SK-N-SH (cell line): ENCODE data around the gene TRIM46. TPM values are rescaled to one million over a fixed set of nuclear protein-coding genes. Genes with fewer than 3 reads are reported as not detected.
A peak's percentile ranks its signal among the peaks of the same experiment; 100 is the strongest.
"Not testable (repeated sequence)": the region's sequence is repeated elsewhere in the genome, so short reads cannot be mapped to it uniquely, and the experiment has no call there.

Source experiments
- CTCF ChIA-PET: fragments of 300-600, 350-600 bp; formaldehyde crosslinking; extraction: SDS; loops from one replicate; lab custom pipeline; 2021; lab: Yijun Ruan, JAX
- POLR2A ChIA-PET: fragments of 350-600 bp; sonication (Branson Sonifier 250); formaldehyde crosslinking; extraction: SDS; loops from one replicate; lab custom pipeline; 2020; ENCODE audit warnings: antibody characterized with exemption, inconsistent platforms; lab: Yijun Ruan, JAX
- DNase-seq: peaks from one replicate; pipeline ENCODE4 v3.0.0; 2012
- H2AFZ ChIP-seq: fragments of 200-600 bp; sonication (generic); 2 replicates; pipeline ENCODE4 v1.8.1; 2016; ENCODE audit warnings: antibody characterized with exemption, mild to moderate bottlenecking, low read depth
- H3F3A ChIP-seq: fragments of 200-600 bp; sonication (generic); replicated peaks from 2 replicates; pipeline ENCODE3; 2016; ENCODE audit warnings: antibody characterized with exemption, mild to moderate bottlenecking; ENCODE audit not compliant: insufficient read depth
- H3K27ac ChIP-seq, 2 experiments: fragments of 200-500 bp in 1 of 2; fragments of 200-600 bp in 1 of 2; sonication (Bioruptor generic) in 1 of 2; sonication (generic), shearing (Covaris generic) in 1 of 2; 2 replicates each; pipeline versions ENCODE4 v1.5.1 to v1.6.1; 2014 to 2016; ENCODE audit warnings: low read depth in 2 of 2, inconsistent platforms in 1 of 2, low read length in 1 of 2, mild to moderate bottlenecking in 1 of 2, mixed read lengths in 1 of 2
- H3K27me3 ChIP-seq: fragments of 200-600 bp; sonication (generic), shearing (Covaris generic); 2 replicates; pipeline ENCODE4 v1.6.1; 2016; ENCODE audit warnings: mixed run types; ENCODE audit not compliant: insufficient read depth
- H3K36me3 ChIP-seq, 2 experiments: fragments of 200-500 bp in 1 of 2; fragments of 200-600 bp in 1 of 2; sonication (Bioruptor generic) in 1 of 2; sonication (generic) in 1 of 2; replicated peaks in 1 of 2; 2 replicates each; pipeline versions ENCODE3 to v1.5.1; 2014 to 2016; ENCODE audit warnings: low read length in 1 of 2, mild to moderate bottlenecking in 1 of 2; ENCODE audit not compliant: insufficient read depth in 2 of 2, control insufficient read depth in 1 of 2
- H3K4me1 ChIP-seq, 2 experiments: fragments of 200-500 bp in 1 of 2; fragments of 200-600 bp in 1 of 2; sonication (Bioruptor generic) in 1 of 2; sonication (generic), shearing (Covaris generic) in 1 of 2; 2 replicates each; pipeline versions ENCODE4 v1.5.1 to v1.6.1; 2014 to 2016; ENCODE audit warnings: low read depth in 1 of 2, low read length in 1 of 2, mixed run types in 1 of 2; ENCODE audit not compliant: insufficient read depth in 2 of 2, control insufficient read depth in 1 of 2
- H3K4me2 ChIP-seq: fragments of 200-600 bp; sonication (generic), shearing (Covaris generic); 2 replicates; pipeline ENCODE4 v1.6.1; 2017; ENCODE audit warnings: mixed run types
- H3K4me3 ChIP-seq, 2 experiments: fragments of 200-500 bp in 1 of 2; fragments of 200-600 bp in 1 of 2; sonication (Bioruptor generic) in 1 of 2; sonication (generic), shearing (Covaris generic) in 1 of 2; 2 replicates each; pipeline versions ENCODE4 v1.5.1 to v1.8.1; 2014 to 2016; ENCODE audit warnings: low read depth in 2 of 2, inconsistent platforms in 1 of 2, low read length in 1 of 2, mild to moderate bottlenecking in 1 of 2, mixed read lengths in 1 of 2, moderate library complexity in 1 of 2
- H3K79me2 ChIP-seq: fragments of 200-600 bp; sonication (generic); 2 replicates; pipeline ENCODE4 v1.8.1; 2017; ENCODE audit warnings: mild to moderate bottlenecking; ENCODE audit not compliant: insufficient read depth
- H3K9ac ChIP-seq: fragments of 200-600 bp; sonication (generic); 2 replicates; pipeline ENCODE4 v1.6.1; 2017; ENCODE audit warnings: mixed run types
- H3K9me2 ChIP-seq: fragments of 200-600 bp; sonication (generic); 2 replicates; pipeline ENCODE4 v1.6.1; 2017; ENCODE audit warnings: mixed run types
- H3K9me3 ChIP-seq: fragments of 200-600 bp; sonication (generic); 2 replicates; pipeline ENCODE4 v1.6.1; 2017; ENCODE audit warnings: mixed run types, mild to moderate bottlenecking, moderate library complexity
- H4K20me1 ChIP-seq: fragments of 200-600 bp; sonication (generic); 2 replicates; pipeline ENCODE4 v1.6.1; 2017; ENCODE audit warnings: mild to moderate bottlenecking, mixed run types; ENCODE audit not compliant: insufficient read depth
- CHD2 ChIP-seq: fragments of 150-350 bp; IDR thresholded peaks from 2 replicates; pipeline ENCODE4 v1.6.1; 2018; ENCODE audit warnings: low read length; ENCODE audit not compliant: partially characterized antibody
- ELF1 ChIP-seq: IDR thresholded peaks from 2 replicates; pipeline ENCODE4 v1.4.0; 2012
- GATA2 ChIP-seq: sonication (generic); formaldehyde crosslinking; IDR thresholded peaks from 2 replicates; pipeline ENCODE4 v1.5.0; 2020; ENCODE audit warnings: mild to moderate bottlenecking, missing genetic modification reagents
- JUND ChIP-seq: IDR thresholded peaks from 2 replicates; pipeline ENCODE4 v1.4.0; 2012
- NFIC ChIP-seq: IDR thresholded peaks from 2 replicates; pipeline ENCODE4 v1.4.0; 2012; ENCODE audit warnings: borderline replicate concordance
- POLR2AphosphoS5 ChIP-seq: IDR thresholded peaks from 2 replicates; pipeline ENCODE4 v1.6.1; 2012; ENCODE audit warnings: low read depth, low read length
- RAD21 ChIP-seq: IDR thresholded peaks from 2 replicates; pipeline ENCODE4 v1.6.1; 2012; ENCODE audit warnings: mild to moderate bottlenecking, low read length
- RCOR1 ChIP-seq: fragments of 150-350 bp; IDR thresholded peaks from 2 replicates; pipeline ENCODE4 v1.6.1; 2017; ENCODE audit warnings: antibody characterized with exemption, low read length
- RFX5 ChIP-seq: IDR thresholded peaks from 2 replicates; pipeline ENCODE4 v1.6.1; 2012; ENCODE audit warnings: mild to moderate bottlenecking, improper control_type of control experiment, low read length
- SIN3A ChIP-seq: IDR thresholded peaks from 2 replicates; pipeline ENCODE4 v1.6.1; 2012; ENCODE audit warnings: low read depth, mild to moderate bottlenecking, low read length, moderate library complexity, borderline replicate concordance
- SMC3 ChIP-seq: IDR thresholded peaks from 2 replicates; pipeline ENCODE4 v1.6.1; 2012; ENCODE audit warnings: low read depth, low read length, improper control_type of control experiment
- TEAD4 ChIP-seq: IDR thresholded peaks from 2 replicates; pipeline ENCODE4 v1.4.0; 2012; ENCODE audit warnings: mild to moderate bottlenecking, borderline replicate concordance; ENCODE audit not compliant: insufficient read depth
- WGBS: methylation state at CpG from one replicate; pipeline ENCODE4 v1.1.6; 2017; ENCODE audit warnings: low lambda C conversion rate; 5-methylcytosine and 5-hydroxymethylcytosine counted together
- polyA plus RNA-seq, 3 experiments: library from polyadenylated mRNA; depleted of rRNA; stranded (reverse); fragments of >200 nt; gene quantifications; 2 replicates each; pipeline ENCODE4 v1.2.3, GENCODE V29; 2012
- TF ChIP-seq, protein P1 (sequence below): fragments of 150-350 bp; IDR thresholded peaks from 2 replicates; pipeline ENCODE4 v1.6.1; 2017; ENCODE audit warnings: antibody characterized with exemption, low read length, low read depth, borderline replicate concordance

TRIM46 gene
- polyA plus RNA-seq, 1 of the 3 experiments (the other 2 are of a cell fraction), result 12.7 TPM

DNA sequence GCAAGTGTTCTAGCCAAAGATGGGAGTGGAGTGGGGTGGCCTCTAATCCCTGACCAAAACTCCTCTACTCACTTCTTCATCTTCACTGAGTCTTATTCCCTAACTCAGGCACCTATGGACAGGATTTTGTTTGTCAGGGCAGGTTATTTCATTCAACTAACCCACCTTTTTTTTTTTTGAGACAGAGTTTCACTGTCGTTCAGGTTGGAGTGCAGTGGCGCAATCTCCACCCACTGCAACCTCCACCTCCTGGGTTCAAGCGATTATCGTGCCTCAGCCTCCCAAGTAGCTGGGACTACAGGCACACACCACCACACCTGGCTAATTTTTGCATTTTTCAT, 5.6 kb upstream of the TRIM46 start:
- not testable (repeated sequence) for H3K4me2 ChIP-seq
- WGBS, result 48% methylated on average over 4 of the region's 4 CpGs

DNA sequence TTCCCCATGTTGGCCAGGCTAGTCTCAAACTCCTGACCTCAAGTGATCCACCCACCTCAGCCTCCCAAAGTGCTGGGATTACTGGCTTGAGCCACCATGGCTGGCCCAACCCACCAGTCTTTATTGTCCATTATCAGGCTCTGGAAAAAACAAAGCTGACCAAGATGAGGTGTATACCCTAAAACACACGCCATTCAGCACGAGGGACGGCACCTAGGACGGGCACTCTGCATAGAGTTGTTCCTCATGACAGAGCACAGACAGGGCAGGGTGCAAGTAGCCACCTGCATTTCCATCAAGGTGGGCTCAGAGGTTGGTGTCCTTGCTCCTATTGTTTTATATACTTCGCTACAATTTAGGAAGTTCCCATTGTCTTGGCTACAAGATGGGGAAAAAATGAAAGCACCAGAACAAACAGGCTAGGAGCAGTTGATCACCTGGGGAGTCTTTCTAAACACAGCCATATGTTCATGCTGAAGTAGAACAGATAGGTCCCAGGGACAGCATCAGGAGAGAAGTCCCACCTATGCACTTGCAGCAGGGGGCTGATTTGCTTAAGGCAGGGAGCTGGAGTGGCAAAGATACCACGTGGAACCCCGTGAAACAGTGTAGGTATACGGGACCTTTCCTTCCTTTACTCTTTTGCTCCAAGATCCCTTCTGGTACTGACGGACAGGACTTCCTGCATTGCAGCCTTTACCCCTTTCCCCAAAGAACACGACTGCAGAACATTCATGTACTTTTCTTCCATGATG, 5.0 kb upstream of the TRIM46 start:
- Histone ChIP-seq H3K9me3 (no peaks in the 10 kb centered on the region), H3K4me2 (no peak overlapping the region), H3K27me3 (no peaks in the 10 kb centered on the region), H3K4me3 (no peak overlapping the region), H3K36me3 (peaks cover 16% of the 10 kb centered on the region in 2 experiments), H3F3A (peaks cover 36% of the 10 kb centered on the region), H3K9ac (no peak overlapping the region), H3K9me2 (no peaks in the 10 kb centered on the region), H3K79me2 (peaks cover 29% of the 10 kb centered on the region), H2AFZ (no peak overlapping the region), H4K20me1 (no peaks in the 10 kb centered on the region), H3K4me1 (peaks cover 0 to 16% of the 10 kb centered on the region in 2 experiments; a peak in 3 of 4 replicates), H3K27ac (no peak overlapping the region)
- no peak for DNase-seq
- CTCF ChIA-PET, result interaction anchor here (1.0 to 14.8 kb wide), 34 partner anchors 9 to 157 kb away, joined by 3 to 496 read pairs (median 6); partner anchors contain the start of genes ADAM15, DPM3, EFNA1 and SLC50A1
- TF ChIP-seq NFIC (no peak), RAD21 (no peak), SIN3A (no peak), ELF1 (no peak), CHD2 (no peak), JUND (no peak), GATA2 (CRISPR knock-in tag) (no peak), RCOR1 (no peak), POLR2AphosphoS5 (no peak), TEAD4 (no peak), RFX5 (no peak), SMC3 (no peak)
- TF ChIP-seq, protein P1, sequence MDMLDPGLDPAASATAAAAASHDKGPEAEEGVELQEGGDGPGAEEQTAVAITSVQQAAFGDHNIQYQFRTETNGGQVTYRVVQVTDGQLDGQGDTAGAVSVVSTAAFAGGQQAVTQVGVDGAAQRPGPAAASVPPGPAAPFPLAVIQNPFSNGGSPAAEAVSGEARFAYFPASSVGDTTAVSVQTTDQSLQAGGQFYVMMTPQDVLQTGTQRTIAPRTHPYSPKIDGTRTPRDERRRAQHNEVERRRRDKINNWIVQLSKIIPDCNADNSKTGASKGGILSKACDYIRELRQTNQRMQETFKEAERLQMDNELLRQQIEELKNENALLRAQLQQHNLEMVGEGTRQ, result no peak
- POLR2A ChIA-PET, result interaction anchor here (1.5 to 1.7 kb wide), 2 partner anchors 33 to 77 kb away, joined by 5 to 6 read pairs; partner anchors contain the start of gene SLC50A1
- 91% methylated on average over 9 of the region's 10 CpGs for WGBS

More for the DNA sequence above, 5.6 kb upstream of the TRIM46 start:
- H3K9ac ChIP-seq, H3K9me2 ChIP-seq, H3K27ac ChIP-seq, H4K20me1 ChIP-seq, H3K9me3 ChIP-seq, DNase-seq, H2AFZ ChIP-seq, H3K27me3 ChIP-seq: not testable (repeated sequence)
- Histone ChIP-seq H3K4me3 (peak overlapping the region in 1 of 2 experiments; percentile 36; a peak in 1 of 4 replicates), H3F3A (peaks cover 32% of the 10 kb centered on the region), H3K79me2 (peaks cover 29% of the 10 kb centered on the region), H3K36me3 (peaks cover 16% of the 10 kb centered on the region in 2 experiments), H3K4me1 (peaks cover 0 to 13% of the 10 kb centered on the region in 2 experiments; a peak in 3 of 4 replicates)
- POLR2A ChIA-PET, result interaction anchor here (0.7 to 1.7 kb wide), 4 partner anchors 33 to 198 kb away, joined by 3 to 6 read pairs (median 4); partner anchors contain the start of genes SHC1 and SLC50A1
- CTCF ChIA-PET, result interaction anchor here (0.6 to 14.8 kb wide), 39 partner anchors 9 to 201 kb away, joined by 3 to 496 read pairs (median 5); partner anchors contain the start of genes ADAM15, DPM3, EFNA1 and SLC50A1
